SHP77 (cell line): ENCODE results near the gene GBP7.
"Not testable (repeated sequence)": the region's sequence is repeated elsewhere in the genome, so short reads cannot be mapped to it uniquely, and the experiment has no call there.

ENCODE experiments used
- DNase-seq, 2 experiments: peaks; one replicate each; lab custom pipeline; 2025; lab: John Stamatoyannopoulos, UW

GBP7 gene

DNA sequence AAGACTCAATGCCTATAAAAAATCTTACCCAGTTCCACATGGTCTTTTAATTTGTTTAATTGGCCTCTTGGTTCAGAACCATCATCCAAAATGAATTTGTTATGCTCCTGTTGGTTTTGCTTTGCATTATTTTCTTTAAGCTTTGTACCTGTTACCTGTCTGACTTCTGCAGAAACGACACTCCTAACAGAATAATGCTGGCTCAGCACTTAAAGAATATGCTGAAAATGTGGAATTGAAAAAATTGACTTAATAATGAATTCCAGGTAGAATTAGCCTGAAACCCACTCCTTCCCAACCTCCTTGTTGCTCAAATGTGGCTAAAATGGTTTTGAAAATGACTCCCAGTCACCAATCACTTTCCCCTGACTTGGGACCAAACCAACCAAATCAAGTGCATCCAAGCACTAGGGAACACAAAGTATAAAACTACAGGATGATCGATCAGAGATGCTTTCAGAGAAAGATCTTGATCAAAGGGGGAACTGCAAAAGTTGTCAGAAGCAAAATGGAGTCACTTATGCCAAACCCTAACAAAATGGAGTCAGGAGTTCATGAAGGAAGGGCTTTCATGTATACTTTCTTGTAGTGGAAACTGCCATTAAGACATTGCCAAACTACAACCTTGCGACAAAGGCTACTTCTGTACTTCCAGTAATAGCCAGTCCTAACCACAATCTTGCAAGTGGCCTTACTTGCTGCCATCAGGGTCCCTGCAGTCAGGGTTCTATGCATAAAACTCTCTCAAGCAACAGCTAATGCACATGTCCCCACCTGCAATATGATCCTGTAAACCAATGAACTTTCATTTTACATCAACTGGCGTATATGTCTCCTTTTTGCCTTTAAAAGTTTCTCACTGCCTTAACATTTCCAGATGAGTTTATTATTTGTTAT lies 5.4 kb downstream of the GBP7 start:
- no peak for DNase-seq

DNA sequence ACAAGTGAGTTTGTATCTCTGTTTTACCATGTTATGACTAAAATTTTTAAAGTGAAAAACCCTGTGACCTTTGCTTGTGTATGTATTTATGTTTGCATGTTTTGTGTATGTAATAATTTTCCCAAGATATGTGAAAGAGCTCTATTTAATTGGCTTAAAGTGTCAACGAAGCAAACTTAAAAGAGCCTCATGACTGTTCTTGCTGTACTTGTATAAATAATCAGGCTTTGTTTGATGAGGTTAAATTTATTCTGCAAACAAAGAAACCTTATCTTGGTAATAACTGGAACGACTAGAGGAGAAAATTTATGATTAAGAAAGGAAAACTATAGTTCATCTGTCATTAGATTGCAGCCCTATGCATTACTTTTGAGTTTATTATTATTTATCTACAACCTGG lies 6.6 kb downstream of the GBP7 start:
- DNase-seq, result no peak

DNA sequence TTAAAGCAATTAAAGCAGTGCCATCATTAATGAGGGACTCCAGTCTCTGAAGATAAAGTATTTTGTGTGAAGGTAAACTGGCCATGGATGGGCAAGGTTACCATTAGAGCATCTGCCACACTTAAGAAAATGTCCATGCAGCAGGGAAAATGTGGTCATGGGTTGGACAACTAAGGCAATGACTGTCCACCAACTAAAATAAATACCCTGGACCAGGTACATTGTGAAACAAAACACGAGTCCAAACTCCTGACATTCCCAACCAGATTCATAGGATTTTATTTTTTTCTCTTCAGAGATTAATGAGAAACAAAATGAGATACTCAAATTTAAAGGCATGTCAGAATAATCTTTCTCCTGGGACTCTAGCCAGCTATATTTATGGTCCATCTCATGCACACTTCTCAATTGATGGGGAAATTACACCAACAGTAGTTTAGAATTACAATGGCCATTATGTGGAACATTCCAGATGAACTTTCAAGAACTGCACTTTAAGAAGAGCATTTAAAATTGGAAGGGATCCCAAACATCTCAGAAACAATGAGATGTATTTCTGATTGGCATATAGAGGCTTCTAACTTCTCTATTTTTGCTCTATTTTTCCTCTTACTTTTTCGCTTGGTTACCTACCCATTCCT lies 8.1 kb downstream of the GBP7 start:
- DNase-seq, result no peak

DNA sequence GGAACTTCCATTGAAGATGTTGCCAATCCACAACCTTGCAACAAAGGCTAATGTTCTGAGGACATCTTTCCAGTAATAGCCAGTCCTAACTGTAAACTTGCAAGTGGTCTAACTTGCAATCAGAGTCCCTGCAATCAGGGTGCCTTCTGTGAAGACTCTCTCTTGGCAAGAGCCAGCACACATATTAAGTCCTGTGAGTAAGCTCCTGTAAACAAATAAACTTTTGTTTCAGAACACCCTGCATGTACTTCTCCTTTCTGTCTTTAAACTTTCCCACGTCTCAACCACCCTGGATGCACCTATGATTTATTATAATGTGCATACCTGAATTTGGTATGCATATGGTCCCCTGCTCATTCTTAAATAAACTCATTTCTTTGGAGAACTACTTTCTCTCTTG lies 9.1 kb downstream of the GBP7 start:
- DNase-seq, result no peak

DNA sequence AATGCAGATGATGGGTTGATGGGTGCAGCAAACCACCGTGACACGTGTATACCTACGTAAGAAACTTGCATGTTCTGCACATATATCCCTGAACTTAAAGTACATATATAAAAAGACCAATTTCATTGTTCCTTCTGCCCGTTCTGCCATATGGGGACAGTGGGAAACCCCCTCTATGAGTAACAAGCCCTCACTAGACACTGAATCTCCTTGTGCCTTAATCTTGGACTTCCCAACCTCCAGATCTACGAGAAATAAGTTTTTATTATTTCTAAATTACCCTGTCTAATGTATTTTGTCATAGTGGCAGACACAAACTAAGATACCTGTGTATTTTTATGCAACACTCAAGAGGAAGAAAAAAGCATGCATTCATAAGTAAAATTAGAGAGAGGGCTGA lies 10.0 kb downstream of the GBP7 start:
- DNase-seq, result no peak

DNA sequence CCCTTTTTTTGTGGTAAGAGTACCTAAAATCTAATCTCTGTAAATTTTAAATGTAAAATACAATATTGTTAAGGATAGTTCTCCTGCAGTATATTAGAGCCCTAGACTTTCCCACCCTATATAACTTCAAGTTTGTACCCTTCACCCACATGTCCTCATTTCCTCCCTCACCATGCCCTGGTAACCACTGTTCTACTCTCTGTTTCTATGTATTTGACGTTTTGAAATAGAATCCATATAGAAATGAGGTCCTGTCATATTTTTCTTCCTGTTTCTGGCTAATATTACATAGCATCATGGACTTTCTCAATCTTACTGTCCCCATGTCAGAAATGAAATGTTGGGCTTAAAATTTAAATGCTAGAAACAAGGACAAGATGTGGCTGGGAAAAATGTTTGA lies 24.8 kb downstream of the GBP7 start:
- no peak for DNase-seq

DNA sequence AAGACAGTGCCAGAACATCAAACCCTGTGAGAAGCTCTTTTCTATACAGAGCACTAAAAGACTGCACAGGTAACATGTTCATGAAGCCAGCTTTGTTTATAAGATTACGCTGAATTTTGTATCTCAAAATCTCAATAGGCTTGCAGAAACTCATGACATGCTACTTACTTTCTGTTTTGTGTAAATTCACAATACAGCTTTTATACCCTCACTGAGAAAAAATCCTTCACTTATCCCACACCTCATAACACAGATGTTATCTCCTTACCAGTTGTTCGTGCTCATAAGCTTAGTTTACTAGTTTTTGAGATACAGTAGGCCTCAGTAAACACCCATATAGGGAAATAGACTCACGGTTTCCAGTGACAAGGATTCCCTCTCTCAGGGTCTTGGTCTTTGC lies 25.8 kb downstream of the GBP7 start:
- no peak for DNase-seq

DNA sequence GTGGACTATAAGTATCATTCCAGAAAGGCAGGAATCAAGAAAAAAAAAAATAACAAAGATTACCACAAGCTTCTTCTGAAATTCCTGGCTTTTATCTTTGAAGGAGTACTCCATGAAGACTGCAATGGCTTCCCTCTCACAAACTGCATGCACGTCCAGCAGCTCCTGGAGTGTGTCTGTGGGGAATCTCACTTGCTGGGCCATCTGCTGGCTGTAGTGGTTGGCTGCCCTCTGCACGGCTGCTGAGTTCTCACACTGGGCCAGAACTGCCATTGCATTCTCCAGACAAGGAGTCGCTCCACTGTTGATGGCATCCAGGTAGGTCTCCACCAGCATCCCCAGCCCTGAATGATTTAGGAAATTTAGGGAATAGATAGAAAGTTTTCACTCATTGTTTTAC lies 26.6 kb downstream of the GBP7 start:
- DNase-seq, result no peak

DNA sequence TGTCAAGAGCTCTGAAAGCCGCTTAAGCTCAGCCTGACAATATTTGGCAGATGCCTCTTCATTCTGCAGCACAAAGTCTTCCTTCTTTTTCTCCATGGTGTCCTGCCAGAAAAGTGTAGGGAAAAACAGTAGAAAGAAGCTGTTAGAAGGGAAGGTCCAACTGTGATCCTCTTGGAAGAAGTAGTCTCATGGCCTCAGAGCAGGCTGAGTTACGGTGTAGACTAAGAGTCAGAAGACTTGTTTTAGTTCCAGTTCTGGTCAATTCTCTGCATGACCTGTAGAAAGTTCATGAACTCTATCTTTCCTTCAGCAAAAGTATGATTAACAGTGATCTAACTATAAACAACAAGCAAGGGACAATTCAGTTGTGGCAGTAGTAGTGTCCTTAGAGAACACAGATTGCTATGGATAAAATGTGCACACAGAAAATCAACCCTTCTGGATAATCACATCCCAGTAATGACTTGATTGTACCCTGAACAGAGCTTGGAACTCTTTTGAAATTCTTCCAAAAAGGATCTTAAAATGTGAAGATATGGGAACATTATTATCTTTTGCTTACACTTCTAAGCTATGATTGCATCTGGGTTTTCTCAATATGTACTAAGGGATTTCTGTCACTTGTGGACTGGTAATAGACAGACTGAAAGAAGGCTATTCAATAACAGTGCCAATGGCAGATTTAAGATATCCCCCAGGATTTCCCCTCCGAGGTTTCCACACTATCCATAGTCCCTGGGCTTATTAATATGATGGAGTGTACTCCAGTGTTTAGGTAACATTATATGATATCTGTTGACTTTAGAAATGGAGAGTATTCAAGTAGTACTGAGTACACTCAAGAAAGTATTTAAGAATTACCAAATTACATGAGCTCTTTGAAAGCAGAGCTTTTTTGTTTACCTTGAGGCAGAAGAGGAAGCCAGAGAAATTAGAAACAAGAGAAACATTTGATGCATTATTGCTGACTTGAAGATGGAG lies 27.8 kb downstream of the GBP7 start:
- DNase-seq, result no peak

DNA sequence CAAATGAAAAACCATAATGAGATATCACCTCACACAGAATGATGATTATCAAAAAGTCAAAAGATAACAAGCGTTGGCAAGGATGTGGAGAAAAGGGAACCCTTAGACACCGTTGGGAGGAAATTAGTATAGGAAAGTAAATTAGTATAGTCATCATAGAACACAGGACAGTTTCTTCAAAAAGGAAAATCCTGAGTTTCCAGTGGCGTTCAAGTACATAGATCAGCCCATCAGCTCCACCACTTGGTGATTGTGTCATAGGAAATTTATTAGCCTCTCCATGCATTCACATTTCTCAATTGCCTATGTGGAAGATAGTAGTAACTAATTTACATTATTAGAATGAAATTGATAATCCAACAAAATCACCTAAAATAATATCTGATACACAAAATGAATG lies 29.1 kb downstream of the GBP7 start:
- DNase-seq, result no peak

DNA sequence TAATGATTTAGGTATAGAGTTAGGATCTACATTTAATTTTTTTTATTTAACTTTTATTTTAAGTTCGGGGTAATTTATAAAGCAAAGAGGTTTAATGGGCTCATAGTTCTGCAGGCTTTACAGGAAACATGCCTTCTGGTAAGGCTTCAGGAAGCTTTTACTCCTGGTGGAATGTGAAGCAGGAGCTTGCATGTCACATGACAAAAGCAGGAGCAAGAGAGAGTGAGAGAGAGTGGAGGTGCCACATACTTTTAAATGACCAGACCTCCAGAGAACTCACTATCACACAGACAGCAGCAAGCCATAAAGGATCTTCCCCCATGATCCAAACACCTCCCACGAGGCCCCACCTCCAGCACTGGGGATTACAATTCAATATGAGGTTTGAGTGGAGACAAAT lies 32.3 kb downstream of the GBP7 start:
- no peak for DNase-seq

DNA sequence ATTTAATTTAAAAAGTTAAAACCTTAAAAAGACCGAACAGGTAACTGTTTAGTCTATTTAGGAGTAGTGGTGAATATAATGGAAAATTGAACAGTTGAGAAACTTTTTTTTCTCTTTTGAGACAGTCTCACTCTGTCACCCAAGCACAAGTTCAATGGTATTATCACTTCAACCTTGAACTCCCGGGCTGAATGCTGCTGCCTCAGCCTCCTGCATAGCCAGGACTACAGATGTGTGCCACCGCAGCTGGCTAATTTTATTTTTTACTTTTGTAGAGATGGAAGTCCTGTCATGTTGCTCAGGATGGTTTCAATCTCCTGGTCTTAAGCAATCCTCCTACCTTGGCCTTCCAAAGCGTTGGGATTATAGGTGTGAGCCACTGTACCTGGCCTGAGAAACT lies 33.6 kb downstream of the GBP7 start:
- no peak for DNase-seq

DNA sequence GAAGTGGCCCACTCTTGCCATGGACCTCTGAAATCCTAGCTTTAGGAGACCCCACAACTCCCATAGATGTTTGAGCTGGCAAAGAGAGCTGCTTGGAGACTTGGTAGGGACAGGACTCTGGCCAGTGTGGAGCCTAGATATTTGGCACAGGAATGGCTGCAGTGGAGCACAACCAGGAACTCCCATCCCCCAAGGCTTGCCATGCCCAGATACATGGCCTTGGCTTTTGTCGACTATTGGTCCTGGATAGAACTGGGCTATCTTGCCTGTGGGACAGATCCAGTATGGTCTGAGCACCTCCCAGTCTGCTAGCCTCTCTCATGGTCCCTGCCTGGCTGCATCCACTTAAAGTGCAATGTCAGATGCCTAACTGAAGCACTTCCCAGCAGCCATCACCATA lies 42.1 kb downstream of the GBP7 start:
- DNase-seq, result no peak

DNA sequence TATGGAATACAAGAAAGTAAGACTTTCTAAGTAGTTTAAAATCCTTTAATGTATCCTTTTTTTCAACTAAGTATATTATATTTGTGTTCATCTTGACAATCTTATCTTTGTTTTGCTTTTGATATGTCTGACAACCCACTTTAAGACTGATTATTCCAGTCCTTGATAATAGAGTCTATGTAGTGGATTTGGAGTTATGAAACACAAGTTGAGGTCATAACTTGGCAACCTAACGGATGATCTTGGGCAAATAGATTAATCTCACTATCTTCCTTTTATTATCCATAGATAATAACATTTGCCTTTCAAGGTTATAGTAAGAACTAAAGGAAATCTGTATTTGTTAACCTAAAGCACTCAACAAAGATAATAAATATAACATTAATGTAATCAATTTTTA lies 45.1 kb downstream of the GBP7 start:
- no peak for DNase-seq

DNA sequence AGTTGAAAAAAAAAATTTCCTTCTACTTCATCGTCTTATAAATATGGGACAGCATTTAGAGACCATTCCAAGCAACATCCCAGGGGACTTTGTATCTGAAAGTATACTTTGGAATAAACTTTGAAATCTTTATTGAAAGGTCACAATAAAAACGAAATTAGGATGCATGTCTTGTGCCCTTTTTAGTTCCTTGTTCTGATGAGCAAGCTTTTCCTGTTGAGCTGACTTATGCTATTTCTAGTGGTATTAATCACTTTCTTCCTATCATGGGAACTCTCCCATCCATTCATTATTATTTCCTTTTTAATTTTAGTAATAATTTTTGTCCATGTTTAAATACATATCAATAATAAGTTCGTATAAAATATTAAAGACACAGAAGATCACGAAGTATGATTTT lies 45.9 kb downstream of the GBP7 start:
- DNase-seq, result no peak

DNA sequence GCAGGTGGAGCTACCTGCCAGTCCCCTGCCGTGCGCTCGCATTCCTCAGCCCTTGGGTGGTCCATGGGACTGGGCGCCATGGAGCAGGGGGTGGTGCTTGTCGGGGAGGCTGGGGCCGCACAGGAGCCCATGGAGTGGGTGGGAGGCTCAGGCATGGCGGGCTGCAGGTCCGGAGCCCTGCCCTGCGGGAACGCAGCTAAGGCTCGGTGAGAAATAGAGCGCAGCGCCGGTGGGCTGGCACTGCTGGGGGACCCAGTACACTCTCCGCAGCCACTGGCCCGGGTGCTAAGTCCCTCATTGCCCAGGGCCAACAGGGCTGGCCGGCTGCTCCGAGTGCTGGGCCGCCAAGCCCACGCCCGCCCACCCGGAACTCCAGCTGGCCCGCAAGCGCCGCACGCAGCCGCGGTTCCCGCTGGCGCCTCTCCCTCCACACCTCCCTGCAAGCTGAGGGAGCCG lies 47.8 kb downstream of the GBP7 start:
- not testable (repeated sequence) for DNase-seq

DNA sequence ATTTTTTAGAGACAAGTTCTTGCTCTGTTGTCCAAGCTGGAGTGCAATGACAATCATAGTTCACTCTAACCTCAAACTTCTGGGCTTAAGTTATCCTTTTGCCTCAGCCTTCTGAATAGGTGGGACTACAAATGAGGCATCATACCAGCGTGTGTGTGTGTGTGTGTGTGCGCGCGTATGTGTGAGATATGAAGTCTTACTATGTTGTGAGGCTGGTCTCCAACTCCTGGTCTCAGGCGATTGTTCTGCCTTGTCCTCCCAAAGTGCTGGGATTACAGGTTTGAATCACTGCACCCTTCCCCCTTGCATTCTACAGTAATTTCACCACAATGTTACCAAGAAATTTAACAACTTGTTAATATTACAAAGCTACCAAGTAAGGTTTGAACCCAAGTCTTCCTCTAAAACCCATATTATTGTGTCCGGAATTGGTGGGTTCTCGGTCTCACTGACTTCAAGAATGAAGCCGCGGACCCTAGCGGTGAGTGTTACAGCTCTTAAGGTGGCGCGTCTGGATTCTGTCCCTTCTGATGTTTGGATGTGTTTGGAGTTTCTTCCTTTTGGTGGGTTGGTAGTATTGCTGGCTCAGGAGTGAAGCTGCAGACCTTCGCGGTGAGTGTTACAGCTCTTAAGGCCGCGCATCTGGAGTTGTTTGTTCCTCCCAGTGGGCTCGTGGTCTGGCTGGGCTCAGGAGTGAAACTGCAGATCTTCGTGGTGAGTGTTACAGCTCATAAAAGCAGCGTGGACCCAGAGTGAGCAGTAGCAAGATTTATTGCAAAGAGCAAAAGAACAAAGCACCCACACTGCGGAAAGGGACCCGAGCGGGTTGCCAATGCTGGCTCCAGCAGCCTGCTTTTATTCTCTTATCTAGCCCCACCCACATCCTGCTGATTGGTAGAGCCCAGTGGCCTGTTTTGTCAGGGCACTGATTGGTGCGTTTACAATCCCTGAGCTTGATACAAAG lies 48.9 kb downstream of the GBP7 start:
- DNase-seq, result not testable (repeated sequence)

DNA sequence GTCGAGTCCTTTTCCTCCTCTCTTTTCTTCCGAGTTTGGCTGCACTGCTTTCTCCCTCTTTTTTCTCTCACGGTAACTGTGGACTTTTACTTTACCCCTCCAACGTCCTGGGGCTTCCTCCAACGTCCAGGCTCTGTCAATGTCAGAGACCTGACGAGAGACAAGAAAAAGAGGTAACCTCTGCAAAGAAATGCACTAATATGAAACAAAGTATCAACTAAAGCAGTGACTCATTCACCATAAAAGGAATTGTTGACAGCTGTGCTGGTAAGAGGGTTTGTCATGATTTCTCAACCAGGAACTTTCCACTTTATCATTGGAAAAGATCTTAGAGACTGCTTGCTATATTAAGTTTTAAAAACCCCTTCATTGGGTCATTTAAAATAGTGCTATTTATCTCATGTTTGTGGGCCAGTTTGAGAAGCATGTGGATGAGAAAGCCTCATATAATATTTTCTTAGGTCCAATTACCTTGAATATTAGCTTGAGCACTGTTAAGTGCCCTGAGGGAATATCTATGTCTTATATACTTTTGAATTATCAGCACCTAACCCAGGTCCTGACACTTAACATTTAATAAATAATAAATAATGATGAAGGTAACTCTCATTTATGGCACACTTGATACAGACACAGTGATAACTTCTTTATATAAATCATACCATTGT lies 49.8 kb downstream of the GBP7 start, which contains the start of gene GBP2:
Gene GBP2 (minus strand): TSS at position 202 of the 668 bp plus-strand sequence. CDS start 4,148 bp downstream, outside the sequence.
- DNase-seq, result no peak

DNA sequence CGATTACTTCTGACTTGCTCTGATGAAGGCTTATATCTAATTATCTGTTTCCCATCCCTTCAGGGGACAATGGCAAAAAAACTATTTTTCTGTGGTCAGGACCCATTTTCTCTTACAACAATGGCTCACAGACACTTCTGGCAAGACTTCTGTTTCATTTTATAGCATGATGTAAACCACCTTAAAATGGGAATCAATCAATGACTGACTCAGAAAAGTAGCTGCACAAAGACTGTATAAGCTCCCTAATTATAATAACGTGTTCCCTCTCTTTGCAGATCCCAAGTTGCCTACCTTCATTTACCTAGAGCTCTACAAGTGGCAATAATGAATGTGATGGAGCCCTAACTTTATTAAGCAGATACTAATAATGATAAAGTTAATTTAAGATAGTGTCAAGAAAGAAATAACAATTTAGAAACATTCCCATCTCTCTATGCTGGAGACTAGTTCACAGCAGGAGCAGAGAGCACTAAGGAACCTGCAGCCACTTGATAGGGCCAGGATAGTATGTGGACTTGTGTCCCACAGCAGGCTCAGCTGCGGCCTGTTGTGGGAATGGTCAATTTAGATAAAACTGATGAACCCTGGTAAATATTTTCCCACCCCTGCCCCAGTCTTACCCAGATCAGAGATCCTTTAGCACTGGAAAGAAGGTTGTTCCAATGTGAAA lies 50.4 kb downstream of the GBP7 start:
- DNase-seq, result no peak

DNA sequence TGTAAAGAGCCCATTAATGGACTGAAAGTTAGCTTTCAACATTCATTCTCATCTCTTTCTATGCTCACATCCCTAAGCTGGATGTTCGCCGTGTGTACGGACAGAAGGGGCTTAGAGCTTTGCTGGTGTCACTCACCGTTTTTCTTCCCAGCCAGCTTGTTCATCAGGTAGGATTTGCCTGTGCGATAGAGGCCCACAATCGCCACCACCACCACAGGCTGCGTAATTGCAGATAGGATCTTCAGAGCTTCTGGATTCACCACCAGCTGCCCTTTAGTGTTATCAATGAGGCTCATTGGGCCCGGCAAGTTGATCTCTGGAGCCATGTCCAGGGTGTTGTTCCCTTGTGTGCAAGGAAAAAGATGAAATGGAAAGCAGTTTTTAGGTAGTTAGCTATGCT lies 54.2 kb downstream of the GBP7 start:
- DNase-seq, result no peak
